ENCODE data around the gene PSMA5. TPM values are rescaled to one million over a fixed set of nuclear protein-coding genes. Genes with fewer than 3 reads are reported as not detected.
A peak's percentile ranks its signal among the peaks of the same experiment; 100 is the strongest.

PSMA5 gene
- polyA plus RNA-seq, 3 donors: 108 to 127 (median 112) TPM

GRCh38 chr1:109443476-109443875, 17.2 kb upstream of the PSMA5 start:
- DNase-seq: no peak

- no peak for DNase-seq
Measured at GRCh38 chr1:109441069-109441468, 14.8 kb upstream of the PSMA5 start.

GRCh38 chr1:109438798-109439297, 12.6 kb upstream of the PSMA5 start:
- no peak for DNase-seq

- no peak for DNase-seq
Measured at GRCh38 chr1:109434484-109434883, 8.2 kb upstream of the PSMA5 start.

- DNase-seq: no peak
Measured at GRCh38 chr1:109433322-109433721, 7.1 kb upstream of the PSMA5 start.

GRCh38 chr1:109432336-109432735, 6.1 kb upstream of the PSMA5 start:
- DNase-seq: no peak

- no peak for DNase-seq
Measured at GRCh38 chr1:109427171-109427467, 871 bp upstream of the PSMA5 start.

- DNase-seq: peak; percentile 23
Measured at GRCh38 chr1:109425391-109426280, 612 bp downstream of the PSMA5 start.

GRCh38 chr1:109423498-109423897, 2.8 kb downstream of the PSMA5 start:
- no peak for DNase-seq

- DNase-seq: no peak
Measured at GRCh38 chr1:109412551-109412950, 13.7 kb downstream of the PSMA5 start.

GRCh38 chr1:109404838-109405237, 21.4 kb downstream of the PSMA5 start:
- no peak for DNase-seq

- DNase-seq: no peak
Measured at GRCh38 chr1:109402025-109402424, 24.2 kb downstream of the PSMA5 start.

GRCh38 chr1:109400035-109400655, 26.1 kb downstream of the PSMA5 start:
- DNase-seq: no peak

- DNase-seq: no peak
Measured at GRCh38 chr1:109399326-109399957, 26.8 kb downstream of the PSMA5 start.

- no peak for DNase-seq
Measured at GRCh38 chr1:109398343-109399225, 27.7 kb downstream of the PSMA5 start.

GRCh38 chr1:109397581-109398342, 28.5 kb downstream of the PSMA5 start, which contains the start of gene SORT1:
TSS of gene SORT1 (minus strand) at chr1:109397918. CDS start at chr1:109397892, 26 bp downstream.
- DNase-seq: peak; percentile 91

GRCh38 chr1:109396871-109397580, 29.2 kb downstream of the PSMA5 start:
- no peak for DNase-seq

GRCh38 chr1:109396513-109396839, 29.8 kb downstream of the PSMA5 start:
- DNase-seq: no peak

GRCh38 chr1:109395602-109396512, 30.4 kb downstream of the PSMA5 start:
- no peak for DNase-seq

All from renal pelvis (tissue), 4 donors.